D721Med (cell line): ENCODE measurements around the gene KRT14.
"Not testable (repeated sequence)": the region's sequence is repeated elsewhere in the genome, so short reads cannot be mapped to it uniquely, and the experiment has no call there.

Experiments
- DNase-seq: peaks from one replicate; pipeline ENCODE4 v3.0.0; 2011; ENCODE audit warnings: low spot score; ENCODE audit not compliant: insufficient read length
- FAIRE-seq: peaks from 2 replicates; lab custom pipeline; 2011; peaks lifted over from hg19 to GRCh38; lab: Jason Lieb, UNC
- CTCF ChIP-seq: IDR thresholded peaks from 2 replicates; pipeline ENCODE4 v1.5.1; 2012; ENCODE audit warnings: mild to moderate bottlenecking, control low read depth; ENCODE audit not compliant: insufficient read depth; ENCODE audit errors: missing control alignments

KRT14 gene

GRCh38 chr17:41547921-41548843 is 38.5 kb downstream of the KRT14 start:
- FAIRE-seq (no peak), DNase-seq (no peak)
- TF ChIP-seq CTCF = no peak

- FAIRE-seq = no peak
- TF ChIP-seq CTCF = no peak
- no peak for DNase-seq
Observed at GRCh38 chr17:41547378-41547841, 39.3 kb downstream of the KRT14 start.

- DNase-seq (no peak), FAIRE-seq (no peak)
- TF ChIP-seq CTCF = no peak
Observed at GRCh38 chr17:41546819-41547218, 39.9 kb downstream of the KRT14 start.

GRCh38 chr17:41545829-41546410 is 40.8 kb downstream of the KRT14 start:
- FAIRE-seq = no peak
- DNase-seq = no peak
- TF ChIP-seq CTCF = no peak

- TF ChIP-seq CTCF = no peak
- DNase-seq (no peak), FAIRE-seq (no peak)
Observed at GRCh38 chr17:41544935-41545334, 41.8 kb downstream of the KRT14 start.

GRCh38 chr17:41544491-41544892 is 42.2 kb downstream of the KRT14 start:
- FAIRE-seq (no peak), DNase-seq (no peak)
- no peak for TF ChIP-seq CTCF

GRCh38 chr17:41542786-41543185 is 43.9 kb downstream of the KRT14 start:
- FAIRE-seq, DNase-seq: not testable (repeated sequence)
